H1 (cell line): Measurements from ENCODE around the gene TMEM232. TPM values are rescaled to one million over a fixed set of nuclear protein-coding genes. Genes with fewer than 3 reads are reported as not detected.
A peak's percentile ranks its signal among the peaks of the same experiment; 100 is the strongest.

Experiments
- ATF3 ChIP-seq: IDR thresholded peaks from 2 replicates; pipeline ENCODE4 v1.6.1; 2011; ENCODE audit warnings: low read depth, mild to moderate bottlenecking, low read length; ENCODE audit not compliant: insufficient read depth
- CREB1 ChIP-seq: IDR thresholded peaks from 2 replicates; pipeline ENCODE4 v1.6.1; 2012; ENCODE audit warnings: inconsistent platforms
- CTBP2 ChIP-seq: IDR thresholded peaks from 2 replicates; pipeline ENCODE4 v1.7.0; 2011; ENCODE audit warnings: borderline replicate concordance, mild to moderate bottlenecking, moderate library complexity, mixed read lengths, low read length; ENCODE audit not compliant: insufficient read depth, insufficient read length
- E2F6 ChIP-seq: IDR thresholded peaks from 2 replicates; pipeline ENCODE4 v1.6.1; 2012; ENCODE audit warnings: inconsistent platforms
- EP300 ChIP-seq, 2 experiments: IDR thresholded peaks; 1 replicate in 1 of 2; 2 replicates in 1 of 2; pipeline ENCODE4 v1.6.1; 2011 to 2012; ENCODE audit warnings: low read depth in 2 of 2, low read length in 2 of 2, mild to moderate bottlenecking in 2 of 2, borderline replicate concordance in 1 of 2, inconsistent platforms in 1 of 2, moderate library complexity in 1 of 2
- FOSL1 ChIP-seq: IDR thresholded peaks from 2 replicates; pipeline ENCODE4 v1.6.1; 2011; ENCODE audit warnings: mild to moderate bottlenecking, low read depth, low read length, moderate library complexity; ENCODE audit not compliant: insufficient read depth
- HDAC2 ChIP-seq, 2 experiments: fragments of 300-600 bp in 1 of 2; sonication (generic) in 1 of 2; IDR thresholded peaks; 2 replicates each; pipeline ENCODE4 v1.6.1; 2011 to 2012; ENCODE audit warnings: low read depth in 2 of 2, low read length in 2 of 2, mild to moderate bottlenecking in 2 of 2, moderate library complexity in 2 of 2, borderline replicate concordance in 1 of 2, inconsistent platforms in 1 of 2
- JUN ChIP-seq: IDR thresholded peaks from 2 replicates; pipeline ENCODE4 v1.6.1; 2011; ENCODE audit warnings: low read depth, mild to moderate bottlenecking, improper control_type of control experiment, low read length
- KDM4A ChIP-seq: IDR thresholded peaks from one replicate; pipeline ENCODE4 v1.7.1; 2012; ENCODE audit warnings: low read depth, mild to moderate bottlenecking, moderate library complexity, low read length, inconsistent platforms; ENCODE audit not compliant: severe bottlenecking
- POLR2AphosphoS5 ChIP-seq: IDR thresholded peaks from 2 replicates; pipeline ENCODE4 v1.6.1; 2011; ENCODE audit warnings: low read depth, low read length
- SAP30 ChIP-seq: fragments of 300-600 bp; sonication (generic); IDR thresholded peaks from 2 replicates; pipeline ENCODE4 v1.7.1; 2012; ENCODE audit warnings: low read length, moderate library complexity, mild to moderate bottlenecking, inconsistent platforms; ENCODE audit not compliant: insufficient read depth, insufficient replicate concordance
- TAF7 ChIP-seq: optimal IDR thresholded peaks from 2 replicates; pipeline ENCODE3; 2011; ENCODE audit warnings: low read depth, mild to moderate bottlenecking, inconsistent platforms, low read length, moderate library complexity, borderline replicate concordance
- TBP ChIP-seq: IDR thresholded peaks from 2 replicates; pipeline ENCODE4 v1.6.1; 2011; ENCODE audit warnings: low read depth, low read length, improper control_type of control experiment
- polyA plus RNA-seq, 7 experiments: library from polyadenylated mRNA; depleted of rRNA in 3 of 7; stranded (reverse) in 5 of 7; unstranded in 2 of 7; fragments of >200 nt in 5 of 7; fragments of 200-250 nt in 2 of 7; gene quantifications; 1 replicate in 5 of 7; 2 replicates in 1 of 7; 4 replicates in 1 of 7; pipeline versions ENCODE4 v1.2.1 to v1.2.3, GENCODE V29; 2011 to 2013; ENCODE audit warnings: missing spikeins in 2 of 7, mixed read lengths in 2 of 7
- total RNA-seq: library from RNA; stranded (reverse); fragmentation: NEBNext Ultra II Directional; extraction: Animal tissue kit (Norgen Biotek cat#: 25700); gene quantifications from 2 replicates; pipeline ENCODE4 v1.2.1, GENCODE V29; 2021

TMEM232 gene
- total and polyA plus RNA-seq, 2 of the 8 experiments (the other 6 are each of a cell fraction or from before 2014, with no cell fraction given): 0.38 to 1.3 TPM

- no peak for TF ChIP-seq CTBP2
- TF ChIP-seq ATF3: peak; percentile 77
- TF ChIP-seq E2F6: no peak
- no peak for TF ChIP-seq FOSL1
- no peak for TF ChIP-seq TAF7
- TF ChIP-seq KDM4A: peak; percentile 54
- TF ChIP-seq POLR2AphosphoS5: no peak
- no peak for TF ChIP-seq HDAC2 (IDR thresholded peaks at IDR 0.05; ENCODE audit: borderline replicate concordance in 1 of 2, low read depth in 2 of 2, low read length in 2 of 2)
- no peak for TF ChIP-seq EP300 (IDR thresholded peaks at IDR 0.05; ENCODE audit: borderline replicate concordance in 1 of 2, low read depth in 2 of 2, low read length in 2 of 2)
- TF ChIP-seq TBP: no peak
- TF ChIP-seq SAP30: no peak
- TF ChIP-seq JUN: no peak
- peak; percentile 92 for TF ChIP-seq CREB1
Observed at GRCh38 chr5:110726249-110727024, at the start of gene TMEM232 (continued).
